ENCODE results near the gene MYO5C.

DNA sequence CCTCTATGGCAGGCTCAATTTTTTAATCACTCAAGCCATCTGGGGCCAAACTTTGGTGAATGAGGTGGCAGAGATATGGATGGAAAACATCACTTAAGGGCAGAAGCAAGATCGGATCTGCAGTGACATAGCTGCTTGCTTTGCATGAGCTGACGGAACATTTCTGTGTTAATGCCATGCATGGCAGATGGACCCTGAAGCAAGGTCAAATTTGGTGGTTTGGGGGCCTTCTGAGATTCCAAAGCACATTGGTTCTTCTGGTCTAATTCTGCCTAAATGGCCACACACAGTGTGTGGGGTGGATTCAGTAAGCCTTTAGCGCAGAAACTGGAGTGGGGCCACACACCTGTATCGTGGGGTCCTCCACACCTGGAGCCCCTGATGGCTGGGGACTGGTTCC lies 144.7 kb downstream of the MYO5C start:
- TF ChIP-seq, protein P1, sequence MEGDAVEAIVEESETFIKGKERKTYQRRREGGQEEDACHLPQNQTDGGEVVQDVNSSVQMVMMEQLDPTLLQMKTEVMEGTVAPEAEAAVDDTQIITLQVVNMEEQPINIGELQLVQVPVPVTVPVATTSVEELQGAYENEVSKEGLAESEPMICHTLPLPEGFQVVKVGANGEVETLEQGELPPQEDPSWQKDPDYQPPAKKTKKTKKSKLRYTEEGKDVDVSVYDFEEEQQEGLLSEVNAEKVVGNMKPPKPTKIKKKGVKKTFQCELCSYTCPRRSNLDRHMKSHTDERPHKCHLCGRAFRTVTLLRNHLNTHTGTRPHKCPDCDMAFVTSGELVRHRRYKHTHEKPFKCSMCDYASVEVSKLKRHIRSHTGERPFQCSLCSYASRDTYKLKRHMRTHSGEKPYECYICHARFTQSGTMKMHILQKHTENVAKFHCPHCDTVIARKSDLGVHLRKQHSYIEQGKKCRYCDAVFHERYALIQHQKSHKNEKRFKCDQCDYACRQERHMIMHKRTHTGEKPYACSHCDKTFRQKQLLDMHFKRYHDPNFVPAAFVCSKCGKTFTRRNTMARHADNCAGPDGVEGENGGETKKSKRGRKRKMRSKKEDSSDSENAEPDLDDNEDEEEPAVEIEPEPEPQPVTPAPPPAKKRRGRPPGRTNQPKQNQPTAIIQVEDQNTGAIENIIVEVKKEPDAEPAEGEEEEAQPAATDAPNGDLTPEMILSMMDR (IDR thresholded peaks at IDR 0.05): no peak
- TF ChIP-seq EP300 (IDR thresholded peaks at IDR 0.05): no peak
- no peak for TF ChIP-seq POLR2A (IDR thresholded peaks at IDR 0.05)
- no peak for TF ChIP-seq POLR2AphosphoS5 (IDR thresholded peaks at IDR 0.05)
